Psoas muscle (tissue), 8 donors: ENCODE measurements around the gene TFAP2A. TPM values are rescaled to one million over a fixed set of nuclear protein-coding genes. Genes with fewer than 3 reads are reported as not detected.

ENCODE experiments used
- ATAC-seq, 4 donors: fragments of 200-7000 bp; cut with Tn5 transposase; one replicate each; pipeline ENCODE4 v1.9.1; 2020; ENCODE audit warnings: moderate library complexity in 3 of 4, mild to moderate bottlenecking in 2 of 4
- DNase-seq, 2 donors: peaks; one replicate each; pipeline ENCODE4 v3.0.0-alpha.2; 2020
- H3K27ac ChIP-seq: fragments of 200-600 bp; one replicate; pipeline ENCODE4 v1.8.0; 2022
- H3K27me3 ChIP-seq, 3 donors: fragments of 200-600 bp in 1 of 3; one replicate each; pipeline versions ENCODE4 v1.6.1 to v1.8.0; 2013 to 2022; ENCODE audit warnings: low read length in 2 of 3, mild to moderate bottlenecking in 2 of 3, moderate library complexity in 1 of 3; ENCODE audit not compliant: insufficient read depth in 3 of 3
- H3K36me3 ChIP-seq, 2 donors: fragments of 200-600 bp in 1 of 2; one replicate each; pipeline versions ENCODE4 v1.6.1 to v1.8.0; 2013 to 2022; ENCODE audit warnings: low read depth in 1 of 2, mild to moderate bottlenecking in 1 of 2, moderate library complexity in 1 of 2; ENCODE audit not compliant: insufficient read depth in 1 of 2
- H3K4me1 ChIP-seq: fragments of 200-600 bp; one replicate; pipeline ENCODE4 v1.8.0; 2022
- H3K4me3 ChIP-seq: fragments of 200-600 bp; one replicate; pipeline ENCODE4 v1.8.0; 2022; ENCODE audit warnings: mild to moderate bottlenecking
- H3K9me3 ChIP-seq: fragments of 200-600 bp; one replicate; pipeline ENCODE4 v1.8.0; 2022
- CTCF ChIP-seq: fragments of 200-600 bp; IDR thresholded peaks from one replicate; pipeline ENCODE4 v1.8.0; 2022; ENCODE audit warnings: antibody characterized with exemption
- WGBS, 3 donors: extraction: QIAGEN DNeasy Blood & Tissue Kit; methylation state at CpG; one replicate each; pipeline versions ENCODE4 v1.1.6 to v1.1.7; 2013; 5-methylcytosine and 5-hydroxymethylcytosine counted together
- intact Hi-C, 2 donors: fragments of 100-400 bp; cut with DNase I; formaldehyde crosslinking; loops; one replicate each; pipeline versions ENCODE4 v1.11.0 to v1.14.2; 2022
- polyA plus RNA-seq, 3 donors: library from polyadenylated mRNA; stranded (reverse); fragments of 200-250 nt; gene quantifications; one replicate each; pipeline ENCODE4 v1.2.3, GENCODE V29; 2013
- total RNA-seq, 4 donors: library from RNA; stranded (reverse); fragmentation: NEBNext Ultra II Directional in 2 of 4; extraction: Animal tissue kit (Norgen Biotek cat#: 25700) in 2 of 4; gene quantifications; one replicate each; pipeline versions ENCODE4 v1.2.1 to v1.2.4, GENCODE V29; 2021 to 2023
- donor health status: healthy with polysubstance abuse.
- donor health status: DM: no; HTN: no; CAD: no; lungs with moderate emphysema.
- donor health status: Bipolar disorder and iron deficiency.
- donor health status: healthy.
- donor health status: DM: yes; HTN: yes; CAD: no.
- donor health status: DM: no; HTN: no; CAD: no.
- donor health status: DM: no; HTN: no; CAD: no.
- donor health status: DM: yes; HTN: yes; CAD: no.

TFAP2A gene
- total and polyA plus RNA-seq, 7 donors = under 0.01 to 0.15 TPM; not detected in 5

GRCh38 chr6:10420546-10421157, 5.8 kb upstream of the TFAP2A start:
- 9 to 10% (median 10%) methylated on average over 21 of the region's 21 CpGs for WGBS, 3 donors
- H3K4me3 ChIP-seq = no peak overlapping the region
- no peaks in the 10 kb centered on the region for H3K36me3 ChIP-seq
- ATAC-seq (no peak), DNase-seq (no peak)
- no peak overlapping the region for H3K27ac ChIP-seq
- H3K4me1 ChIP-seq = peaks cover 3% of the 10 kb centered on the region
- peaks cover 0 to 99% (median 74%) of the 10 kb centered on the region in 3 donors for H3K27me3 ChIP-seq
- intact Hi-C loops = loop anchor here in 1 of 2 donors (10.0 kb wide), 1 partner anchor 386 kb away; no protein-coding TSS in a partner anchor
- TF ChIP-seq CTCF = no peak
- H3K9me3 ChIP-seq = no peaks in the 10 kb centered on the region

GRCh38 chr6:10419749-10420545, 5.1 kb upstream of the TFAP2A start:
- TF ChIP-seq CTCF = no peak
- no peak for ATAC-seq
- DNase-seq = no peak
- WGBS, 3 donors = 4 to 5% (median 4%) methylated on average over 31 of the region's 31 CpGs
- no peaks in the 10 kb centered on the region for H3K36me3 ChIP-seq
- no peaks in the 10 kb centered on the region for H3K4me1 ChIP-seq
- H3K27me3 ChIP-seq = peaks cover 0 to 99% (median 74%) of the 10 kb centered on the region in 3 donors
- H3K27ac ChIP-seq = no peak overlapping the region
- H3K9me3 ChIP-seq = no peaks in the 10 kb centered on the region
- no peak overlapping the region for H3K4me3 ChIP-seq
- intact Hi-C loops = loop anchor here in 1 of 2 donors (10.0 kb wide), 1 partner anchor 385 kb away; no protein-coding TSS in a partner anchor

GRCh38 chr6:10418862-10419748, 4.2 kb upstream of the TFAP2A start:
- WGBS, 3 donors = 5 to 9% (median 7%) methylated on average over 41 to 56 of the region's 56 CpGs
- intact Hi-C loops = no loop called here
- ATAC-seq (no peak), DNase-seq (no peak)
- no peaks in the 10 kb centered on the region for H3K4me1 ChIP-seq
- H3K9me3 ChIP-seq = no peaks in the 10 kb centered on the region
- H3K36me3 ChIP-seq = no peaks in the 10 kb centered on the region
- no peak for TF ChIP-seq CTCF
- H3K4me3 ChIP-seq = no peak overlapping the region
- peaks cover 0 to 97% (median 74%) of the 10 kb centered on the region in 3 donors for H3K27me3 ChIP-seq
- no peak overlapping the region for H3K27ac ChIP-seq

- Histone ChIP-seq H3K27ac (no peak overlapping the region), H3K36me3 (no peaks in the 10 kb centered on the region), H3K9me3 (no peaks in the 10 kb centered on the region), H3K4me3 (no peak overlapping the region), H3K4me1 (peaks cover 2% of the 10 kb centered on the region), H3K27me3 (peaks cover 0 to 98% (median 79%) of the 10 kb centered on the region in 3 donors)
- no peak for TF ChIP-seq CTCF
- DNase-seq (no peak), ATAC-seq (no peak)
- 57 to 63% (median 59%) methylated on average over 18 of the region's 18 CpGs for WGBS, 3 donors
- intact Hi-C loops = no loop called here
These were observed 3.5 kb upstream of the TFAP2A start for GRCh38 chr6:10418361-10418861.
